Measurements from ENCODE around the gene OVCH2.
"Not testable (repeated sequence)": the region's sequence is repeated elsewhere in the genome, so short reads cannot be mapped to it uniquely, and the experiment has no call there.

Gene OVCH2

DNA sequence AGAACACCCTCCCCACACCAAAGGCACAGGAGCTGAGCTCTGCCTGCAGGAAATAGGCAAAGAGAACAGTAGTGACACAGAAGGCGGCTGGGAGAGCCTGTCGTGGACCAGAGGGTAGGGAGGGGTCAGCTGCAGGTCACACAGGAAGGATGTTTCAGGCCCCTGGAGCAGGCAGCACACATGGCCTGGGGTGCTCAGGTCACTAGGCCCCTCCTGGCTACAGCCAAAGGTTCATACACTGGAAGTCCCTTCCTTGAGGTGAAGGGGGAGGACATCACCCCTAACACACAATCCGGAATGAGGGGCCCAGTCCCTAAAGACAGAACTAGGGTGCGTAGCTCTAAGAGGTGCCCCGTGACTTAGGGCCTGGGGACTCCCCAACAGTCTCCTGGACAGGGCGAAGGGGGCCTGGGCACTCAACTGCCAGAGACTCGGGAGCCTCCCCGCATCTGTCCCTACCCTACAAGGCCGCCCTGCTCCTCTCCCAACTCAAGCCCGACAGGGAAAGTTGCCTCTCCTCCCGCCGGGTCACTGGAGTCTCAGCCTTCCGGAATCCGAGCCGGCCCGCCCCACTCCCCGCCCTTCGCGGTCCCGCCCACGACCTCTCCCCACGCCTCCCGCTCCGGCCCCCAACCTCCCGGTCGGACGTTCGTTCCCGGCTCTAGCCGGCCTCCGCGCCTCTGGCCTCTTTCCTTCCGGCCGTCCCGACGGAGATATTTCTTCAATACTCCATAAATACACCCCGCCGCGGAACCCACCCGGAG is 33.1 kb downstream of the OVCH2 start, which contains the start of gene CYB5R2:
TSS of gene CYB5R2 (minus strand) at position 541 of the 764 bp plus-strand sequence. CDS start 675 bp downstream, outside the sequence.
- in situ Hi-C loops (cut with HindIII; ENCODE audit: low sequenced_read_pairs) = no loop called here

DNA sequence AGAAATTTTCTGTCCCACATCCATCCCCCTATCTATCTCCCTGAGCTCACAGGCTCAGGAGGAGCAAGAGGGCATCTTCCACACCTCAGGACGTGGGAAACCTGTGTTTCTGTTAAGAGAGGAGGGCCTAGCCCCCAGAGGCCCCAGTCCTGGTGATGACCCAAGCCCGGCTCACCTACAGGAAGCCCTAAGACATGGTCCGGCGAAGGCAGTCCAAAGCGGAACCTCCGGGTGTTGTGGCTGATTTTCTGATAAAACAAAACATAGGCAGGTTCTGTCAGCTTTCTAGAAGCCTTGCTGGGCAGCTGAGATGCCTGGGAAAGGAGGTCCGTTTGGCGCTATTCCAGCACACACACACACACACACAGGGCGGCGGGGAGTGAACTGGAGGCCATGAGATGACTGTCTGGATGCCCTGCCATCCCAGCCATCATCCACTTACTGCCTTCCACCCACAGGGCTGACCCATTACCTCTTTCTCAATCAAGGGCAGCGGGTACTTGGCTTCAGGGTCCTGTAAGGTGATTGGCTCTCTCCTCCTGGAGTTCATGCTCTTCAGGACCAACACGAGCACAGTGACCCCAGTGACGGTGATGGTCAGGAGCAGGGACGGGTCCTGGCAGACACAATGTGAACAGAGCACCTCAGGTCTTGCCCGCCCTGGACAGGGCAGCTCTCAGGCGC is 33.9 kb downstream of the OVCH2 start:
- in situ Hi-C loops (cut with HindIII; ENCODE audit: low sequenced_read_pairs) = no loop called here

DNA sequence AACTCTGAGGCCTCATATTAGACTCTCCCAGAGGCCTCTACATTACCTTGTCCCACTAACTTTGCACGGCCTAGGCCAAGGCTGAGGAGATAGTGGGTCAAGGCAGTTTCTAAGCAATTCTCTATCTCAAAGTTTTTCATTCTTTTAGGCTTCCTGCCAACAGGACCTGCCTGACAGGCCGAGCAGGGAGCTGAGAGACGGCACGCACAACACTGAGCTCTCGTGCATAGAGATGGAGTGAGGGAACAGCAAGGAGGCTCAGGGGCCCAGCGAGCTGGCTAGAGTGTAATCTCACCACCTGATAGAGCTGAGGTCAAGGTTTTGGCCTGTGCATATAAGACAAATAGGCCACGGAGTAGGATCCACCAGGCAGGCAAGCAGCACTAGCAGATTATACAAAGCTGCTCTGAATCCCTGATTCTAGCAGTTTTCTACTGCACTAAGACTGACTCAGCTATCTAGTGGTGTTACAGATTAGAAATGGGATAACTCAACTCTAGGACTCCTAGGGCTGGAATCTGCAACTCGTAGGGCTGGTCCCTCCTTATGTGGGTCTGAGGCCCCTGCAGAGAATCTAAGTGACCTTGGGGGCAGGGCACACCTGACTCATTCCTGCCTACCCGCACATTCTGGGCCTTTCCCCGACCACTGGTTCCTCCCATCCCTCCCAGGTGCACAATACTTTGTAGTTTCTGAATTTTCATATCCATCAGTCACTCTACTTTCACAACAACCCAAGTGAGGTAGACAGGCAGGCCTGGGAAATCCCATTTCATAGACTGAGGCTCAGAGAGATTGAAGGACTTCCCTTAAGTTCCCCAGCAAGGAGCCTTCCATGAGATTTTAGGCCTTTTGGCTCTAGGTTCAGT is 34.7 kb downstream of the OVCH2 start:
- in situ Hi-C loops (cut with HindIII; ENCODE audit: low sequenced_read_pairs) = no loop called here

DNA sequence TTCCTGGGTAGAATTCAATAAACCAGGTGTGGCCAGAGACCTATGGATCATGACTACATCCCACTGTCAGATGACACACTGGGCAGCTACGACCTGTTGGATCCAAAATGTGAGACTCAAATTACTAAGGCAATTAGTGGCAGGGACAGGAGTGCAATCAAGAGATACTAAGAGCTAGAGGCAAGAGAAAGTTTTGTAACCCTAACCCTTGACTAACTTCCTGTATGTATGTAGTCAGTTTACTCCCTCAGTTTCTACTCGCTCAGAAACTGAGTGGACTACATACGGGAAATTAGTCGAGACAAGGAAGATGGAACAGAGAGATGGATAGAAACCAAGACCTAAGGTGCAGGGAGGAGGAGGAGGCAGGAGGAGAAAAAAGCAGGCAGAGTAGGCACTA is 35.6 kb downstream of the OVCH2 start:
- in situ Hi-C loops (cut with HindIII; ENCODE audit: low sequenced_read_pairs) = no loop called here

DNA sequence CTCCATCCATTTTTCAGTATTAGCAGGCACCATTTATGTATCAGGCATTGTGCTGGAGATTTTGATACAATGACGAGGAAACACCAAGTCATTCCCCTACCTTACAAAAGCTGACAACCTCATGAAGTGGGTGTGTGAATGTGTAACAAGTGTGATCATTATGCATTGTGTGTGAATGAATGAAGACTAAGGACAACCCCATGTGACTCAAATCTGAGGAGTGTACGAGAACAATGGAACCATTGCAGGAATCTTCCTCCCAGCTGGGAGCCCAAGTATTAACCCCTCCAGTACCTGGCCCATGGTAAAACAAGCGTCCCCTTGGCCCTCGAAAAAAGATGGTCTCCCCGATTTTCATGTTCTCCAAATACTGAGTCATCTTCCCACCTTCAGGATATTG is 37.4 kb downstream of the OVCH2 start:
- in situ Hi-C loops (cut with HindIII; ENCODE audit: low sequenced_read_pairs) = no loop called here

DNA sequence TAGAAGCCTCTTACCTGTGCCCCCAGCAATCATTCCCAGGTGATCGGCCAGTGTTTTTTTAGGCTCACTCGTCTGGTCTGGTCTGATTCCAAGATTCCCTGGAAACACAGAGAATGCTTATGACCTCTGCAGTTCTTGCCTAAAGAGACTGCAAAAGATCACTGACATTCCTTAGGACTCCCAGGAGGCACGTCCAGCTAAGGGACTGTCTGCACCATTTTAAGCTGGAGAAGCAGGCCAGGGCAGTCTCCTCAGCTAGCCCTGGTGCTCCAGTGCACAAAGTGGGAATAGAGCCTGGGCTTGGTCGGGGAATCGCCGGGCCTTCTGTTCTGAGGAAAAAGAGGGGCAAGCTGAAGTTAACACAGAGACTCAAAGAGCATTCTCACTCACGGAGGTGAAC is 37.8 kb downstream of the OVCH2 start:
- in situ Hi-C loops (cut with HindIII; ENCODE audit: low sequenced_read_pairs) = no loop called here

DNA sequence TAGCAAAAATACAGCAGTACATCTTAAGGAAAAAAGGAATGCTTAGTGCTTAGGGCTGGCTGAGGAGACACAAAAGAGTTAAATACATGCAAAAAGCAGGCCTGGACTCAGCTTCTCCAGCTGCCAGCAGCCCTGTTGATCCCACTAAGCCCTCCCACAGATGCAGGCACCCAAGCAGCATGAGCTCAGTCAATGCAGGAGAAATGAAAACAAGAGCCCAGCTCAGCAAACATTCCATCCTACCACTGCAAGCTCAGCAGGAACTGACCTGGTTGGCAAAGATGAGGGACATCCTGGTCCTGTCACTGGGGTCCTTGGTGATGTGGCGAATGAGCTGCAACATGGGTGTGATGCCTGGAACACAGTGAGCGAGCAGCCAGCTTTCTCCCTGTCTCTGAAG is 38.8 kb downstream of the OVCH2 start:
- in situ Hi-C loops (cut with HindIII; ENCODE audit: low sequenced_read_pairs) = no loop called here

DNA sequence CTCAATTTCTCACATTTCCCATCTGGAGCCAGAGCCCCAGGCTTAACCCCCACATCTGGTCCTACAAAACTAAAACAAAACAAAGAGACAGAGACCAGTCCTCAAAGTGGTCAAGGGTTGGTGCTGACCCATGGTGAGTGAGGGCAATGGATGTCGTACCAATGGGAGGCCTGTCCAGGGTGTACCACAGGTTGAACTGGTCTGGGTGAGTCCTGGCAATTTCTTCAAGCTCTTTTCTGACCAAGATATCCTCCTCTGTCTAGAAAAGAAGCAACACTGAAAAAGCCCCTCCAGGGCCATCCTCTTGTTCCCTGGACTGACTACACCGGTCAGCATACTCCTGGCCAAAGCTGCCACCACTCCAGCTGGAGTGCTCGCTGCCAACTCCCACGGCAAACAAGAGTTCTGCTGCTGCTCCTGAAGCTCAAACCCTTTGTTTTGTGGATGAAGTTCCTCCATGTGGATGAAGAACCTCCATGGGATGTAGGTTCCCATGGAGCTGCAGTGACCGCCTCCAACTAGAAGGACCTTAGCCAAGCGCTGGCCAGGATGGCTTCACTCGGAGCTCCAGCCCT is 39.9 kb downstream of the OVCH2 start:
- in situ Hi-C loops (cut with HindIII; ENCODE audit: low sequenced_read_pairs) = no loop called here

DNA sequence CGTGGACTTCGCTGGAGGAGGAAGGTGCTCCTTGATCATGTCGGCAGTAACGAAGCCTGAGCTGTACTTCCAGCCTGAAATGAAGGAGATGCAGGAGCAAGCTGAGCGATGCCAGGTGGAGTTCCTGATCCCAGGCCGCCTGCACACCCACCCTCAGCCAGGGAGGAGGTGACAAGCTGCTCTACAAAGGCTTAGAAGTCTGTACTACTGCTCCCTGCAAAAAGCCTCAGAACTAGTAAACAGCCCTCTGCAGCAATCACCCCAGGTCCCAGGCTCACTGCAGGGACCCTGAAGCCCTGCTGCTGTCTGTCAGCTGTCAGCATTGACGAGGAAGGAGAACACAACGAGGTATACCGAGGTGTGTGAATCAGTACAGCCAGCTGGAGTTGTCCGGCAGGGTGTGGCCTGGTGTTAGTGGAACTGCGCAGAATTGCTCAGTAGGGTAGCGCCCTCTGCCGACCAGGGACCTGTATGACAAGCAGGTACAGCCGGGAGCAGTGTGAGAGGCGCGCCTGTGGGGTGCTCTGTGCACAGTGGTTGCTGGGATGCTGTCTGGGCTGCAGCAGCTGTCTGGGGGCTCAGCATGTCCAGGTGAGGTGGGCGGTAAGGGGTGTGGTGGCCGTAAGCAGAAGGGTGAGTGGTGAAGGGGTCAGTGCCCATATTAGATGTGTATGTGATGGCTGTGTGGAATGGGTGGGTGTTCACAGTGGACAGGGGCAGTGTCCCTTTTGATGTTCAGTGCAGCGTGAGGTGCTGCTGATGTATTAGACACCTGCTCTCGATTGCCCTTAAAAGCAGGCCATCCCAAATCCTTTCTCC is 40.6 kb downstream of the OVCH2 start:
- in situ Hi-C loops (cut with HindIII; ENCODE audit: low sequenced_read_pairs) = no loop called here

DNA sequence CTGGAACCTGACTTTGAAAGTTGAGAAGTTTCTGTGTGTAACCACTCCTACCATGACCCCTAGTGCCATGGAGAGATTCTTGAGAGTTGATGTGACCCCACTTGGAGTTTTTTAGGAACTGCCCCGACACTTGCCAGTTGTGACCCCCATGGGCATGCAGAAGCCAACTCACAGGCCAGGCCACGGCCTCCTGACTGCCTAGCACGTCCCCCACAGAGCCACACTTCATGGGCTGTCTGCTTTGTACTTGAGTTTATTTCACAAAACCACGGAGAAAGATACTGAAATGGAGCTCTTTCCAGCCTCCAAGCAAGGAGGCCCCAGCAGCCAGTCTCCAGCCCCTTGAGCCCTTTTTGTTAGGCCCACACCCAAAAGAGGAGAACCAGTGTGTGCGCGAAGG is 41.4 kb downstream of the OVCH2 start:
- in situ Hi-C loops (cut with HindIII; ENCODE audit: low sequenced_read_pairs) = no loop called here

DNA sequence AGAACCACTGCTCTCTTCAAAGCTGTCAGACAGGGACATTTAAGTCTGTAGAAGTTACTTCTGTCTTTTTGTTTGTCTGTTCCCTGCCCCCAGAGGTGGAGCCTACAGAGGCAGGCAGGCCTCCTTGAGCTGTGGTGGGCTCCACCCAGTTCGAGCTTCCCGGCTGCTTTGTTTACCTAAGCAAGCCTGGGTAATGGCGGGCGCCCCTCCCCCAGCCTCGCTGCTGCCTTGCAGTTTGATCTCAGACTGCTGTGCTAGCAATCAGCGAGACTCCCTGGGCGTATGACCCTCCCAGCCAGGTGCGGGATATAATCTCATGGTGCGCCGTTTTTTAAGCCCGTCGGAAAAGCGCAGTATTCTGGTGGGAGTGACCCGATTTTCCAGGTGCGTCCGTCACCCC is 42.7 kb downstream of the OVCH2 start:
- in situ Hi-C loops (cut with HindIII; ENCODE audit: low sequenced_read_pairs) = not testable (repeated sequence)

DNA sequence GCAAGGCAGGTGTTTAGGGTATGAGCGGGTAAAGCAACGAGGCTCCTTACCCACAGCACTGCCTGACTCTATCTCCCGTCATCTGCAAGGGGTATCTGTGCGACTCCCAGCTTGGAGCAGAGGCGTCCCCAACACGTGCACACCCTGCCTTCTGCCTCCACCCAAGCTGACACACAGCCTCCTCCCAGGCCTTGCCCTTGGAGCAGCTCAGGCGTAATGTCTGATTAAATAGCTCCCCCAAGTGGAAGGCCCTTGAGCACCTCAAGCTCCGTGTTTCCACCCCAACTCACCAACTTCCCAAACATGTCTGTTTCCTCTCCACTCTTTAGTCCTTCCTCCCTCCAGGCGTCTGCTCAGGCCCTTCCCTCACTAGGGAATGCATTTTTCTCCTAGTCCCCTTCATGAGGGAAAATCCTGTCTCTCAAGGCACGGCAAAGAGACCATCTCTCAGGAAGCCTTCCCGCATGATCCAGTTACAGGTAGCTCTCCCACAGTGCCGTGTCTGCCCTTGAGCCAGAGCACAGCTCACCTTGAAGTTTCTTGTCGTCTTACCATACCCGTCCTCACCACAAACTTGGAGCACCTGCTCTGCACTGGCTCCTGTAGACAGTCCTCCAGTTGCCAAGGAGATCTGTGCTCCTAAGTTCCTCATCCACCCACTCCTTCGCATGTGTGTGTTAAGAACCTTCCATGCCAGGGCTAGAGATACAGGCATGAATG is 48.8 kb downstream of the OVCH2 start:
- in situ Hi-C loops (cut with HindIII; ENCODE audit: low sequenced_read_pairs) = no loop called here

DNA sequence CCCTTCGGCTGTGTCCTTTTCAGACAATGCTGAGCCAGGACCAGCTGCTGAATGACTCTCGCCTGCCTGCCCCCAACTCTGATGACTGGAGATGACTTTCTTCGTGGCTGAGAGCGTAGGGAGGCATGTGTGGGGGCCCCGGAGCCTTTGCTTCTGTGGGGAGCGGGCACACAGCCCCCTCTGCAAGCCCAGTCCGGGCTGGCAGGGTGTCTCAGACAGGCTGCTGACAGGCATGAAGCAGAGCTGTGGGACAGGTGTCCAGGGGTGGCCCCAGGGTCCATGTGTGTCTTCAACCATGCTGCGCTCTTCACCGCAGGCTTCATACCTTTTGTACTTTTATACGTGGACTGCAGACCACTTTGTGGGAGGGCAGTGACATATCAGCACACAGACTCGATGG is 49.6 kb downstream of the OVCH2 start:
- in situ Hi-C loops (cut with HindIII; ENCODE audit: low sequenced_read_pairs) = no loop called here

DNA sequence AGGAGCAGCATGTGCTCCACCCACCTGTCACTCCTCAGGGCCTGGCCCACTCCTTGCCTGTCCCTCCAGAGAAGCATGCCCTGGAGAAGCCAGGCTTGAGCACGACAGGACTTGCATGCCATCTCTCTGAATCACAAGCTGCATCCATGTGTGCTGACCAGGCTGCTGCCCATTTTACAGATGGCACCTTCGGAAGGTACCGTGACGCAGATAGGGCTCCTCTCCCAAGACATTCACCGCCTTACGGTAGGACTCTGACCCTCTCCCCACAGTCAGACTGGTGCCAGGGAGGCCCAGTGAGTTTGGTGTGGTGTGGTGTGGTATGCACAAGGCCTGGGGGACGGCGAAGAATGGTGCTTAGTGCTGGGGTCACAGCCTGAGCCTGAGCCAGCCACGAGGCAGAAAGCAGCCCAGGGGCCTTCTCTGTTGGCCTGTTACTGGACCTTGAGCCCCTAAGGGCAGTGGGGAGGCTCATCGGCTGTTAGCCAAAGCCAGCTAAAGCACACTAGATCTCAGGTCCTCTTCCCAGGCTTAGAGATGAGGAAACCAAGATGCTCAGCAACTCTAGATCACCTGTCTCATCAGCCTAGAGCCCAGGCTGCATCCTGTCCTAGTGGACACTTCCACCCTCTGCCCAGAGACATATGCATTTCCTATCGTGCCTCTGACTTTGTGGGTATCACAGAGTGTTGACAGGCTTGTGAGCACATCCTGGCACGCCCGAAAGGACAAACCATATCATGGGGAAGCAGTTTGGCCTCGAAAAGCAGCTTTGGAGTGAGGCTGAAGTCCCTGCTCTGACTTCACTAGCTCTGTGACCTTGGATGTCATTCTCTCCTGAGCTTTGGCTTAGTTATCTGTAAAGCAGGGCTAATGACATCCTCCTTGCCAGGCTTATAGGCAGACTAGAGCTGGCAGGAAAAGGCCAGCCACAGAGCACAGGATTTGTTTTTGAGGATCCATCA is 50.7 kb downstream of the OVCH2 start:
- in situ Hi-C loops (cut with HindIII; ENCODE audit: low sequenced_read_pairs) = no loop called here

DNA sequence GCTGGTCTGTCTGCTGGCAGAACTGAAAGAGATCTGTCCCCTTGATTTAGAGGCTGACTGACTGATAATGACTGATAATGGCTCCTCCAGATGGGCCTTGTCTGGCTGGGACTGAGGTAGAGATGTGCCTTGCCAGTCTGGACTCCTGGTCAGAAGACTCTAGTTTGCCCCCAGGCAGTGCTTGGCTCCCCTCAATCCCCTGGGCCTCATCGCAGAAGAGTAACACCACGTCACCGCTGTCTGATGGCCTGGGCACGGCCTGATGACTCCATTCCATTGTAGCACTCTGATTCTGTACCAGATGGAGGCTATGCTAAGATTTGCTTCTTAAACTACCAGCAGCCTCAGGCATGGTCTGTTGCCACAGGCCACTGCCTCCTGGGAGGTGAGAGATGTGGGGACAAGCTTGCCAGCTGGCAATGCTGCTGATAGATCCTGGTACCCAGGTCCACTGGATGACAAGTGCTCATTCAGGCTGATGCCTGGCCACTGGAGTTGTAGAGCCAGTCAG is 52.0 kb downstream of the OVCH2 start:
- in situ Hi-C loops (cut with HindIII; ENCODE audit: low sequenced_read_pairs) = no loop called here

DNA sequence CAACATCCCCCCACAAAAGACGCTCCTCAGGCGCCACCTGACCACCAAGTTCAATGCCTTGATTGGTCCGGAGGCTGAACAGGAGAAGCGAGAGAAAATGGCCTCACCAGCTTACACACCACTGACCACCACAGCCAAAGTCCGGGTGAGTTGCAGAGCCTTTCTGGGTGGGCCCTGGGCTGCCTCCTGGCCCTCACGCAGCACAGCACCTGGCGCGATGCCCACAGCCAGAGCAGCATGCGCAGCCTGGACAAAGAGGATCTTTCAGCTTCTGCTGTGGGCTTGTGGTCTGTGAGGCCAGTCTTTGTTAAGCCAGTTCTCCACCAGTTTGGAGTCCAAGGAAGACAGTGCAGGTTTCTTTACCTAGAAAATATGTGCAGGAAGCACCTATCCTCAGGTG is 54.6 kb downstream of the OVCH2 start:
- in situ Hi-C loops (cut with HindIII; ENCODE audit: low sequenced_read_pairs) = no loop called here

DNA sequence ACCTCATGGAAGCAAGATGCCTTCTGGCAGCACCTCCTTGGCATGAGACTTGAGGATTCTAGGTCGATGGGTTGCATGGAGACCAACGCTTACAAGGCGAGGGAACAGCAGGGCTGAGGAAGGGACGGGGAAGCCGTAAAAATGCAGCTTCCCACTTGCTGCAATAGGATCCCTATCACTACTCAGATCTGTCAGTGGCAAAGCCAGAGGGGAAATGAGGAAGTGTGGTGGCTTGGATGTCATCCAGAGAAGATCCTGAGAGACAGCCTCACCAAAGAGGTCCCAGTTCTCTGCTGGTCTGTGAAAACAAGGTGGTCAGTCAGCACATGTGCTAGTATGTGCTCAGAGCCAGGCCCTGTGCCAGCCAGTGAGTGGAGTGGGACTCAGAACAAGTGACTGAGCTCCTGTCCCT is 55.1 kb downstream of the OVCH2 start:
- in situ Hi-C loops (cut with HindIII; ENCODE audit: low sequenced_read_pairs) = no loop called here

DNA sequence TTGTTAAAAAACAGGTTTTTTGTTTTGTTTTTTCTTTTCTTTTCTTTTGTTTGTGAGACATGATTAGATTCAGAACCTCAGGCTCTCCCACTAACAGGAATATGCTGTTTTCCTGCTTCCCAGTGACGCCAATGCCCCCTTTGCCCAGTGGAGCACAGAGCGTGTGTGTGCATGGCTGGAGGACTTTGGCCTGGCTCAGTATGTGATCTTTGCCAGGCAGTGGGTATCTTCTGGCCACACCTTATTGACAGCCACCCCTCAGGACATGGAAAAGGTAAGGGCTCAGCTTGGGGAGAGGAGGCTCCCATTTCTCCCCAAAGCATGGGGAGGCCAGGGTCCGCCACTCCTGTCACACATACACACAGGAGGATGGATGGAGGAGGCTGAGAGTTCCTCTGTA is 58.0 kb downstream of the OVCH2 start:
- in situ Hi-C loops (cut with HindIII; ENCODE audit: low sequenced_read_pairs) = loop anchor here (10.0 kb wide), 1 partner anchor 73 kb away; no protein-coding TSS in a partner anchor

Measured in DLD1 (cell line).